Ascending aorta (tissue), 2 donors: Measurements from ENCODE around the gene LINC00237. TPM values are rescaled to one million over a fixed set of nuclear protein-coding genes. Genes with fewer than 3 reads are reported as not detected.

Experiments
- DNase-seq, 2 donors: peaks; one replicate each; pipeline ENCODE4 v3.0.0-alpha.2; 2019; ENCODE audit warnings: low spot score in 2 of 2
- H3K27ac ChIP-seq, 2 donors: fragments of 200-600 bp; sonication (generic); one replicate each; pipeline ENCODE4 v1.5.1; 2016 to 2017; ENCODE audit warnings: mild to moderate bottlenecking in 1 of 2
- H3K27me3 ChIP-seq: fragments of 200-600 bp; sonication (generic); one replicate; pipeline ENCODE4 v1.5.1; 2017
- H3K36me3 ChIP-seq, 2 donors: fragments of 200-600 bp; sonication (generic); one replicate each; pipeline ENCODE4 v1.5.1; 2016
- H3K4me1 ChIP-seq, 2 donors: fragments of 200-600 bp; sonication (generic); one replicate each; pipeline ENCODE4 v1.5.1; 2016 to 2017; ENCODE audit warnings: mild to moderate bottlenecking in 1 of 2
- H3K4me3 ChIP-seq, 2 donors: fragments of 200-600 bp; sonication (generic); one replicate each; pipeline ENCODE4 v1.5.1; 2016 to 2017; ENCODE audit warnings: mild to moderate bottlenecking in 1 of 2
- H3K9me3 ChIP-seq, 2 donors: fragments of 200-600 bp; sonication (generic); one replicate each; pipeline ENCODE4 v1.5.1; 2016
- CTCF ChIP-seq, 3 experiments: fragments of 200-600 bp in 2 of 3; fragments of 450-650 bp in 1 of 3; sonication (generic) in 2 of 3; IDR thresholded peaks; one replicate each; pipeline ENCODE4 v1.5.1; 2016 to 2019; ENCODE audit warnings: antibody characterized with exemption in 3 of 3, mild to moderate bottlenecking in 1 of 3, moderate library complexity in 1 of 3
- intact Hi-C: fragments of 100-400 bp; cut with DNase I; formaldehyde crosslinking; loops from one replicate; pipeline ENCODE4 v1.15.1; 2023
- total RNA-seq: library from RNA; depleted of rRNA; stranded (reverse); fragments of >200 nt; gene quantifications from one replicate; pipeline ENCODE4 v1.1.0, GENCODE V29; 2016

Gene LINC00237
- total RNA-seq, 1 donor from 2014 or later, result not detected

- intact Hi-C loops, result no loop called here
- no peaks in the 10 kb centered on the region for H3K9me3 ChIP-seq
- H3K27me3 ChIP-seq, result no peaks in the 10 kb centered on the region
- H3K36me3 ChIP-seq, result peaks cover 0 to 12% of the 10 kb centered on the region in 2 donors
- H3K4me3 ChIP-seq, result no peak overlapping the region
- TF ChIP-seq CTCF (IDR thresholded peaks at IDR 0.05), result no peak
- no peak overlapping the region for H3K27ac ChIP-seq
- no peaks in the 10 kb centered on the region for H3K4me1 ChIP-seq
- DNase-seq, result no peak
These were observed 33.9 kb upstream of the LINC00237 start for GRCh38 chr20:21139881-21140566.

GRCh38 chr20:21137078-21137477 lies 30.9 kb upstream of the LINC00237 start:
- Histone ChIP-seq H3K4me1 (no peaks in the 10 kb centered on the region), H3K36me3 (peaks cover 0 to 16% of the 10 kb centered on the region in 2 donors), H3K27me3 (no peaks in the 10 kb centered on the region), H3K9me3 (no peaks in the 10 kb centered on the region), H3K27ac (no peak overlapping the region), H3K4me3 (no peak overlapping the region)
- no peak for DNase-seq
- no peak for TF ChIP-seq CTCF (IDR thresholded peaks at IDR 0.05)
- intact Hi-C loops, result no loop called here

GRCh38 chr20:21136015-21136732 lies 30.0 kb upstream of the LINC00237 start:
- no peak for TF ChIP-seq CTCF (IDR thresholded peaks at IDR 0.05)
- no peak overlapping the region for H3K4me3 ChIP-seq
- no peaks in the 10 kb centered on the region for H3K9me3 ChIP-seq
- H3K27me3 ChIP-seq, result no peaks in the 10 kb centered on the region
- H3K27ac ChIP-seq, result no peak overlapping the region
- intact Hi-C loops, result no loop called here
- H3K36me3 ChIP-seq, result peaks cover 0 to 22% of the 10 kb centered on the region in 2 donors
- no peak for DNase-seq
- no peaks in the 10 kb centered on the region for H3K4me1 ChIP-seq

GRCh38 chr20:21134883-21135493 lies 28.8 kb upstream of the LINC00237 start:
- TF ChIP-seq CTCF (IDR thresholded peaks at IDR 0.05), result no peak
- intact Hi-C loops, result no loop called here
- H3K36me3 ChIP-seq, result peaks cover 0 to 22% of the 10 kb centered on the region in 2 donors

GRCh38 chr20:21133917-21134622 lies 27.9 kb upstream of the LINC00237 start:
- no peaks in the 10 kb centered on the region for H3K9me3 ChIP-seq
- intact Hi-C loops, result no loop called here
- H3K27ac ChIP-seq, result no peak overlapping the region
- H3K4me3 ChIP-seq, result no peak overlapping the region
- no peak for DNase-seq
- TF ChIP-seq CTCF (IDR thresholded peaks at IDR 0.05), result no peak
- H3K27me3 ChIP-seq, result no peaks in the 10 kb centered on the region
- H3K36me3 ChIP-seq, result peaks cover 0 to 22% of the 10 kb centered on the region in 2 donors
- H3K4me1 ChIP-seq, result no peaks in the 10 kb centered on the region

More at GRCh38 chr20:21134883-21135493, 28.8 kb upstream of the LINC00237 start:
- Histone ChIP-seq H3K4me3 (no peak overlapping the region), H3K9me3 (no peaks in the 10 kb centered on the region), H3K27me3 (no peaks in the 10 kb centered on the region), H3K4me1 (no peaks in the 10 kb centered on the region), H3K27ac (no peak overlapping the region)
- DNase-seq, result no peak
